Globus pallidus (tissue), 1 donor: ENCODE measurements around the gene CACNG6.

ENCODE experiments used
- DNase-seq: peaks from one replicate; pipeline ENCODE4 v3.0.0-alpha.2; 2015; ENCODE audit warnings: low spot score

CACNG6 gene

GRCh38 chr19:53966931-53967330, 24.5 kb upstream of the CACNG6 start:
- DNase-seq, result no peak

GRCh38 chr19:53969366-53969765, 22.1 kb upstream of the CACNG6 start:
- DNase-seq, result no peak

- no peak for DNase-seq
Observed at GRCh38 chr19:53971673-53972072, 19.8 kb upstream of the CACNG6 start.

GRCh38 chr19:53977429-53977990, 13.9 kb upstream of the CACNG6 start:
- peak; percentile 88 for DNase-seq

GRCh38 chr19:53977991-53978731, 13.3 kb upstream of the CACNG6 start:
- peak; percentile 68 for DNase-seq

GRCh38 chr19:53978975-53979801, 12.2 kb upstream of the CACNG6 start:
- no peak for DNase-seq

GRCh38 chr19:53980539-53981375, 10.7 kb upstream of the CACNG6 start:
- no peak for DNase-seq

- DNase-seq, result no peak
Observed at GRCh38 chr19:53981376-53981951, 10.0 kb upstream of the CACNG6 start.

GRCh38 chr19:53982001-53982451, 9.4 kb upstream of the CACNG6 start:
- no peak for DNase-seq

GRCh38 chr19:53982611-53983010, 8.8 kb upstream of the CACNG6 start:
- DNase-seq, result no peak

- no peak for DNase-seq
Observed at GRCh38 chr19:53983457-53984289, 7.8 kb upstream of the CACNG6 start.

GRCh38 chr19:53985863-53986262, 5.6 kb upstream of the CACNG6 start:
- DNase-seq, result no peak

- DNase-seq, result no peak
Observed at GRCh38 chr19:53988981-53989380, 2.5 kb upstream of the CACNG6 start.

GRCh38 chr19:53989600-53990533, 1.6 kb upstream of the CACNG6 start:
- no peak for DNase-seq

- no peak for DNase-seq
Observed at GRCh38 chr19:53992211-53992610, 774 bp downstream of the CACNG6 start.

GRCh38 chr19:53992815-53993214, 1.4 kb downstream of the CACNG6 start:
- DNase-seq, result no peak

GRCh38 chr19:53993448-53993847, 2.0 kb downstream of the CACNG6 start:
- DNase-seq, result no peak

GRCh38 chr19:53994811-53995210, 3.4 kb downstream of the CACNG6 start:
- no peak for DNase-seq

GRCh38 chr19:53998223-53998622, 6.8 kb downstream of the CACNG6 start:
- DNase-seq, result no peak

GRCh38 chr19:53999694-54000093, 8.3 kb downstream of the CACNG6 start:
- no peak for DNase-seq
